ENCODE data around the gene KCNC3. TPM values are rescaled to one million over a fixed set of nuclear protein-coding genes. Genes with fewer than 3 reads are reported as not detected.
A peak's percentile ranks its signal among the peaks of the same experiment; 100 is the strongest.

KCNC3 gene
- total and polyA plus RNA-seq, 10 of the 15 experiments (the other 5 are each of a cell fraction or from before 2014, with no cell fraction given), result 0.08 to 3.8 (median 0.44) TPM; not detected in 2

- TF ChIP-seq ZBTB4 (CRISPR knock-in tag; IDR thresholded peaks at IDR 0.05) (no peak), SPI1 (IDR thresholded peaks at IDR 0.05; ENCODE audit: borderline replicate concordance, insufficient read depth, low read depth, low read length) (no peak), POLR2AphosphoS5 (IDR thresholded peaks at IDR 0.05; ENCODE audit: low read length) (no peak), DPF2 (IDR thresholded peaks at IDR 0.05) (peak; percentile 29; the same call in 1 of the 2 replicates), MLLT1 (IDR thresholded peaks at IDR 0.05) (no peak), IRF4 (IDR thresholded peaks at IDR 0.05; ENCODE audit: low read depth, low read length) (no peak), HDGF (IDR thresholded peaks at IDR 0.05) (no peak), ZNF207 (IDR thresholded peaks at IDR 0.05; ENCODE audit: borderline replicate concordance) (no peak), NFYA (IDR thresholded peaks at IDR 0.05; ENCODE audit: borderline replicate concordance, low read depth, low read length) (no peak), SMARCA5 (IDR thresholded peaks at IDR 0.05) (no peak), KDM1A (IDR thresholded peaks at IDR 0.05; ENCODE audit: borderline replicate concordance) (no peak), BHLHE40 (IDR thresholded peaks at IDR 0.05; ENCODE audit: borderline replicate concordance in 1 of 2, low read depth in 2 of 2, low read length in 1 of 2) (no peak)
- TF ChIP-seq, protein P1, sequence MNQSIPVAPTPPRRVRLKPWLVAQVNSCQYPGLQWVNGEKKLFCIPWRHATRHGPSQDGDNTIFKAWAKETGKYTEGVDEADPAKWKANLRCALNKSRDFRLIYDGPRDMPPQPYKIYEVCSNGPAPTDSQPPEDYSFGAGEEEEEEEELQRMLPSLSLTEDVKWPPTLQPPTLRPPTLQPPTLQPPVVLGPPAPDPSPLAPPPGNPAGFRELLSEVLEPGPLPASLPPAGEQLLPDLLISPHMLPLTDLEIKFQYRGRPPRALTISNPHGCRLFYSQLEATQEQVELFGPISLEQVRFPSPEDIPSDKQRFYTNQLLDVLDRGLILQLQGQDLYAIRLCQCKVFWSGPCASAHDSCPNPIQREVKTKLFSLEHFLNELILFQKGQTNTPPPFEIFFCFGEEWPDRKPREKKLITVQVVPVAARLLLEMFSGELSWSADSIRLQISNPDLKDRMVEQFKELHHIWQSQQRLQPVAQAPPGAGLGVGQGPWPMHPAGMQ (IDR thresholded peaks at IDR 0.05; ENCODE audit: borderline replicate concordance), result no peak
- TF ChIP-seq, protein P2, sequence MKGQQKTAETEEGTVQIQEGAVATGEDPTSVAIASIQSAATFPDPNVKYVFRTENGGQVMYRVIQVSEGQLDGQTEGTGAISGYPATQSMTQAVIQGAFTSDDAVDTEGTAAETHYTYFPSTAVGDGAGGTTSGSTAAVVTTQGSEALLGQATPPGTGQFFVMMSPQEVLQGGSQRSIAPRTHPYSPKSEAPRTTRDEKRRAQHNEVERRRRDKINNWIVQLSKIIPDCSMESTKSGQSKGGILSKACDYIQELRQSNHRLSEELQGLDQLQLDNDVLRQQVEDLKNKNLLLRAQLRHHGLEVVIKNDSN (IDR thresholded peaks at IDR 0.05; ENCODE audit: borderline replicate concordance, extremely low read length, insufficient read depth, low read depth, low read length), result no peak
- TF ChIP-seq, protein P3, sequence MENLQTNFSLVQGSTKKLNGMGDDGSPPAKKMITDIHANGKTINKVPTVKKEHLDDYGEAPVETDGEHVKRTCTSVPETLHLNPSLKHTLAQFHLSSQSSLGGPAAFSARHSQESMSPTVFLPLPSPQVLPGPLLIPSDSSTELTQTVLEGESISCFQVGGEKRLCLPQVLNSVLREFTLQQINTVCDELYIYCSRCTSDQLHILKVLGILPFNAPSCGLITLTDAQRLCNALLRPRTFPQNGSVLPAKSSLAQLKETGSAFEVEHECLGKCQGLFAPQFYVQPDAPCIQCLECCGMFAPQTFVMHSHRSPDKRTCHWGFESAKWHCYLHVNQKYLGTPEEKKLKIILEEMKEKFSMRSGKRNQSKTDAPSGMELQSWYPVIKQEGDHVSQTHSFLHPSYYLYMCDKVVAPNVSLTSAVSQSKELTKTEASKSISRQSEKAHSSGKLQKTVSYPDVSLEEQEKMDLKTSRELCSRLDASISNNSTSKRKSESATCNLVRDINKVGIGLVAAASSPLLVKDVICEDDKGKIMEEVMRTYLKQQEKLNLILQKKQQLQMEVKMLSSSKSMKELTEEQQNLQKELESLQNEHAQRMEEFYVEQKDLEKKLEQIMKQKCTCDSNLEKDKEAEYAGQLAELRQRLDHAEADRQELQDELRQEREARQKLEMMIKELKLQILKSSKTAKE (IDR thresholded peaks at IDR 0.05; ENCODE audit: low read depth, poor library complexity, severe bottlenecking), result no peak
- TF ChIP-seq, protein P4, sequence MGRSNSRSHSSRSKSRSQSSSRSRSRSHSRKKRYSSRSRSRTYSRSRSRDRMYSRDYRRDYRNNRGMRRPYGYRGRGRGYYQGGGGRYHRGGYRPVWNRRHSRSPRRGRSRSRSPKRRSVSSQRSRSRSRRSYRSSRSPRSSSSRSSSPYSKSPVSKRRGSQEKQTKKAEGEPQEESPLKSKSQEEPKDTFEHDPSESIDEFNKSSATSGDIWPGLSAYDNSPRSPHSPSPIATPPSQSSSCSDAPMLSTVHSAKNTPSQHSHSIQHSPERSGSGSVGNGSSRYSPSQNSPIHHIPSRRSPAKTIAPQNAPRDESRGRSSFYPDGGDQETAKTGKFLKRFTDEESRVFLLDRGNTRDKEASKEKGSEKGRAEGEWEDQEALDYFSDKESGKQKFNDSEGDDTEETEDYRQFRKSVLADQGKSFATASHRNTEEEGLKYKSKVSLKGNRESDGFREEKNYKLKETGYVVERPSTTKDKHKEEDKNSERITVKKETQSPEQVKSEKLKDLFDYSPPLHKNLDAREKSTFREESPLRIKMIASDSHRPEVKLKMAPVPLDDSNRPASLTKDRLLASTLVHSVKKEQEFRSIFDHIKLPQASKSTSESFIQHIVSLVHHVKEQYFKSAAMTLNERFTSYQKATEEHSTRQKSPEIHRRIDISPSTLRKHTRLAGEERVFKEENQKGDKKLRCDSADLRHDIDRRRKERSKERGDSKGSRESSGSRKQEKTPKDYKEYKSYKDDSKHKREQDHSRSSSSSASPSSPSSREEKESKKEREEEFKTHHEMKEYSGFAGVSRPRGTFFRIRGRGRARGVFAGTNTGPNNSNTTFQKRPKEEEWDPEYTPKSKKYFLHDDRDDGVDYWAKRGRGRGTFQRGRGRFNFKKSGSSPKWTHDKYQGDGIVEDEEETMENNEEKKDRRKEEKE (IDR thresholded peaks at IDR 0.05), result no peak
These were observed 36.5 kb upstream of the KCNC3 start, which contains the start of gene NAPSA (continued) for GRCh38 chr19:50365434-50366306.
